Testis (tissue), 2 donors: Measurements from ENCODE around the gene IL15RA.

Experiments
- POLR2A ChIP-seq: fragments of 450-650 bp; IDR thresholded peaks from one replicate; pipeline ENCODE4 v1.6.1; 2017; ENCODE audit warnings: antibody characterized with exemption, mild to moderate bottlenecking, moderate library complexity
- TF ChIP-seq, protein P1 (sequence below), 3 experiments: fragments of 450-650 bp in 2 of 3; fragments of 200-600 bp in 1 of 3; sonication (generic) in 1 of 3; IDR thresholded peaks; one replicate each; pipeline ENCODE4 v1.5.1; 2016 to 2019; ENCODE audit warnings: antibody characterized with exemption in 3 of 3, mild to moderate bottlenecking in 2 of 3, moderate library complexity in 1 of 3

DNA sequence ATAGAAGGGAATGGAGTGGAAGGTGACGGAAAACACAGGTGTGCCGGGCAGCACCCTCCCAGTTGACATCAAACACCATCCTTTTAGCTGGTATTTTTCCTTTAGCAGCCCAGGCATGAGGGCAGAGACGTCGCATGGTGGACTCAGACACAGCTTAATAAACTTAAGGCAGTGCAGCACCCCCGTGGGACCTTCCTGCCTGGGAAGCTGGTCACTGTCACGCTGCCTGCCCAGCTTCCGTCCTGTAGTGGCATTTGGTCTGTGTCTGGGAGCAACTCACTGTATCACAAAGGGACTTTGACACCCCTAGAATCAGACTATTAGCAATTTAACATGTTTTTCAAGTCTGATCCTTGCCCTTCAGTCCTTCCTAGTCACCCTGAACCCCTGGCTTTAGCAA lies 35.8 kb downstream of the IL15RA start:
- no peak for TF ChIP-seq POLR2A
- TF ChIP-seq, protein P1, sequence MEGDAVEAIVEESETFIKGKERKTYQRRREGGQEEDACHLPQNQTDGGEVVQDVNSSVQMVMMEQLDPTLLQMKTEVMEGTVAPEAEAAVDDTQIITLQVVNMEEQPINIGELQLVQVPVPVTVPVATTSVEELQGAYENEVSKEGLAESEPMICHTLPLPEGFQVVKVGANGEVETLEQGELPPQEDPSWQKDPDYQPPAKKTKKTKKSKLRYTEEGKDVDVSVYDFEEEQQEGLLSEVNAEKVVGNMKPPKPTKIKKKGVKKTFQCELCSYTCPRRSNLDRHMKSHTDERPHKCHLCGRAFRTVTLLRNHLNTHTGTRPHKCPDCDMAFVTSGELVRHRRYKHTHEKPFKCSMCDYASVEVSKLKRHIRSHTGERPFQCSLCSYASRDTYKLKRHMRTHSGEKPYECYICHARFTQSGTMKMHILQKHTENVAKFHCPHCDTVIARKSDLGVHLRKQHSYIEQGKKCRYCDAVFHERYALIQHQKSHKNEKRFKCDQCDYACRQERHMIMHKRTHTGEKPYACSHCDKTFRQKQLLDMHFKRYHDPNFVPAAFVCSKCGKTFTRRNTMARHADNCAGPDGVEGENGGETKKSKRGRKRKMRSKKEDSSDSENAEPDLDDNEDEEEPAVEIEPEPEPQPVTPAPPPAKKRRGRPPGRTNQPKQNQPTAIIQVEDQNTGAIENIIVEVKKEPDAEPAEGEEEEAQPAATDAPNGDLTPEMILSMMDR (IDR thresholded peaks at IDR 0.05): no peak
